Amygdala (tissue), 56 donors: ENCODE measurements around the gene TENM3.
A peak's percentile ranks its signal among the peaks of the same experiment; 100 is the strongest.

Source experiments
- DNase-seq, 56 donors: peaks; one replicate each; lab custom pipeline; 2025; lab: John Stamatoyannopoulos, UW

The TENM3 gene

DNA sequence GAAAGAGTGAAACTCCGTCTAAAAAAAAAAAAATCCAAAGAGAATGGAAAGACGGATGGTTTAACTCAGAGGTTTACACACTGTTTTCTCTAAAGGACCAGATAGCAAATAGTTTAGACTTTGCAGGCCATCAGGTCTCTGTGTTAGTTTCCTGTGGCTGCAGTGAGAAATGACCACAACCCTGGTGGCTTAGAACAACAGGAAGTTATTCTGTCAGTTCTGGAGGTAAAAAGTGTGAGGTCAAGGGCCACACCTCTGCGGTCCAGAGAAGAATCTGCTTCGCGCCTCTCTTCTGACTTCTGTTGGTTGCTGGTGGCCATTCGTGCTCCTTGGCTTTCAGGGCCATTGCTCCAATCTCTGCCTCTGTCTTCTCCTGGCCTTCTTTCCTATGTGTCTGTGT, 76.9 kb downstream of the TENM3 start:
- DNase-seq: no peak

DNA sequence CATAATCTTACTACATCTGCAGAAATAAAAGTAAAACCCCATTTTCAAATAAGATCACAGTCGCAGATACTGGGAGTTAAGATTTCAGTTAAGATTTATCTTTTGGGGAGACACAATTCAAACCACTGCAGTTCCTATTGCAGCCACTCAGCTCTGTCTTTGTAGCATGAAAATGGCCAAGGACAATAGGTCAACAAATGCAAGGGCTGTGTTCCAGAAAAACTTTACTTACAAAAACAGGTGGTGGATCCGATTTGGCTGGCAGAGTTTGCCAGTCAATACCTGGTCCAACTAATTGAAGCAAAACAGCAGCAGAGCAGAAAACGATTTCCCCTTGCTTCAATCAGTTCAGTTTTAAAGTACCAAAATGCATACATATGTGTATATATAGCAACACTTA, 77.4 kb downstream of the TENM3 start:
- no peak for DNase-seq

DNA sequence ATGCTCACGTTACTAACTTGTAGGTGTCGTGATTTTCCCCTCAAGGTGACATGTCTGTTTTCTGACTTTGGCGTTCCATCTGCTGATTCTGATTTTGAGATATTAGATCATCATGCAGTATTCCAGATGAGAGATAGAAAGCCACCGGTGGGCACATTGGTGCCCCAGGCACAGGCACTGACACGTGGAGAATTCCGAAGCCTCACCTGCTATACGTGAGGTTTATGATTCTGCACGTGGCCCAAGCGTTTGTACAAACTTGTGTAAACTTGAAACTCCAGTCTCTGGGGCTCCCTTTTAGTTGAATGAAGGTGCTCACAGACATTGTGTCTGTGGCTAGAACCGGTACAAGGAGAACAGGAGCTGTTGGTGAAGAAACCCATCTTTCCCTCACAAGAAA, 81.1 kb downstream of the TENM3 start:
- no peak for DNase-seq

GRCh38 chr4:182325397-182325796, 82.2 kb downstream of the TENM3 start:
- DNase-seq: no peak

DNA sequence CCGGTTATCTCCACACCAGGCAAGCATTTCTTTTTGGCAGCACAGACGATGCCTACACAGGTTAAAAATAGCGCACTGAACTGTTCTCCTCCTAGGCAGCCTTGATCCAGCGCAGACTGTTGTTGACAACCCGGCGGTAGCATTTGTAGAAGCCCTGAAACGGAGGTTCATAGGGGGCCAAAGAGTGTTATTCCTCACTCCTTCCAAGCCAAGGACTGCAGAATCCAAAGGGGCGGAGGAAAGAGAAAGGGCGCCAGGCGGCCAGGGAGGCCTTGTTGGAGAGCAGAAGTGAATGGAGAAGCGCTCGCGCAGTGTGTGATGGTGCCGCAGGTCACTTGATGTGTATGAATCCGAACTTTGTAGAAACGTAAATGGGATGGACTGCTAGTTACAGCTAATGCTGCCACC, 82.7 kb downstream of the TENM3 start:
- DNase-seq: peak in 1 of 56 donors; percentile 1

- no peak for DNase-seq
Measured at GRCh38 chr4:182328505-182328904, 85.3 kb downstream of the TENM3 start.

DNA sequence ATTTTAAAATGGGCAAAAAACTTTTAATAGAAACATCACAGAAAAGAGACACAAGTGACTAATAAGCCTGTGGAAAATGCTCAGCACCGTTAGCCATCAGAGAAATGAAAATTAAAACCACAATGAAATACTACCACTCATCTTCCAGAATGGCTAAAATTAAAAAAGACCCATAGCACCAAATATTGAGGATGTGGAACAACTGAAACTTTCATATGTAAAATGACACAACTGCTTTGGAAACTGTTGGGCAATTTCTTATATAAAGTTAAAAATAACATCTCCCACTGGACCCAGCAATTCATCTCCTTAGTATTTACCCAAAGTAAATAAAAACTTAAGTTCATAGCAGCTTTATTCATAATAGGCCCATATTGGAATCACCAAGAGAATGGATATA, 94.2 kb downstream of the TENM3 start:
- no peak for DNase-seq

GRCh38 chr4:182338063-182338462, 94.9 kb downstream of the TENM3 start:
- no peak for DNase-seq

DNA sequence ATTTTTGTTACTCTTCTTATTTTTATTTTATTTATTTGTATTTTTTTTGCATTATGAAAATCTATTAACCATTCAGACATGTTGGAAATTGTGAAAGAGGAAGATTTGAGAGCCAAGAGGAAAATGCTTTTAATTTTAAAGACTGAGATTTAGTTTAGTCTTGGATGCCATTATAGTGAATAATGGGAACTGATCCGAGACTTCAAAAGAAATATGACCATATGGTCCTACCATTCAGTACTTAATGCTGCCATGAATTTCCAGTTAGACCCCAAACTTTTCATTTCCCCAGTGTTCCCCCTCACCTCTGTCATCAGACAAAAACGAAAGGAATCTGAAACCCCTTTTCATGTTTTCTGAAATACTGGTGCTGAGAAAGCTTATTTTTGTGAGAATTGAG, 95.5 kb downstream of the TENM3 start:
- no peak for DNase-seq

- no peak for DNase-seq
Measured at GRCh38 chr4:182339221-182339641, 96.0 kb downstream of the TENM3 start.

- DNase-seq: no peak
Measured at GRCh38 chr4:182343453-182343852, 100.3 kb downstream of the TENM3 start.

DNA sequence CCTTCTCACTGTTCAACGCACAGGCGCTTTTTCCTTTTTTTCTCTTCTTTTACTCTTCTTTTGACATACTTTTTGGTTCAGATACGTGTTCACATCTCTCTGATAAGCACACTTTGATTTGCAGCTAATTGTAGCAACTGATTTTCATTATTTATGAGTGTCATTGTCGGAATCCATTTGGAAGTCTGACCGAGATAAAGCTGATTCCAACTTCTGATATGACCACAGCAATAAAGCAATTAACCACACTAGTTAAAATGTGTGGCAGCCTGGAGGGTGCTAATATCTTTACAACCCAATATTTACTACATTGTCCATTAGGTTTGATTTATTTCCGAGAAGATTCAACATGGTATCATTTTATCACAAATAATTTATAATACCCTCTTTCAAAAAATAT, 101.8 kb downstream of the TENM3 start:
- no peak for DNase-seq

- DNase-seq: no peak
Measured at GRCh38 chr4:182346250-182346649, 103.0 kb downstream of the TENM3 start.

GRCh38 chr4:182346675-182347375, 103.6 kb downstream of the TENM3 start:
- no peak for DNase-seq

- no peak for DNase-seq
Measured at GRCh38 chr4:182348779-182349326, 105.7 kb downstream of the TENM3 start.

DNA sequence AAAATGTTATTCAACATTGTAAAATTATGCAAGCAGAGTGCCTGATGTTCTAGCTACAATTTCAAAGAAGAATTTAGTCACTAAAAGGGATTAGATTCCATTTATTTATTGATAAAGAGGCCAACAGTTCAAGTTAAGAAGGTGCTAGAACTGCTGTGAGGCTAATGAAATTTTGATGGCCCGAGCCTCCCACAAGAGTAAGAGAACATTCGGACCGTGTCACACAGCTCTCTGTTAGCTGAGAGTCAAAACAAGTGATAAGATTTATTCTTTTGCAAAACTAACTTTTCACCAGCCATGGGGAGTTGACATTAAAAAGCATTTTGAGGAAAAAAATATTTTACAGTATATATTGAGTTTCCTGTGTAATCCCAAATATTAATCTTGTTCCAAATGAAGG, 106.8 kb downstream of the TENM3 start:
- no peak for DNase-seq

- no peak for DNase-seq
Measured at GRCh38 chr4:182351485-182351884, 108.3 kb downstream of the TENM3 start.

GRCh38 chr4:182354106-182354505, 110.9 kb downstream of the TENM3 start:
- no peak for DNase-seq

DNA sequence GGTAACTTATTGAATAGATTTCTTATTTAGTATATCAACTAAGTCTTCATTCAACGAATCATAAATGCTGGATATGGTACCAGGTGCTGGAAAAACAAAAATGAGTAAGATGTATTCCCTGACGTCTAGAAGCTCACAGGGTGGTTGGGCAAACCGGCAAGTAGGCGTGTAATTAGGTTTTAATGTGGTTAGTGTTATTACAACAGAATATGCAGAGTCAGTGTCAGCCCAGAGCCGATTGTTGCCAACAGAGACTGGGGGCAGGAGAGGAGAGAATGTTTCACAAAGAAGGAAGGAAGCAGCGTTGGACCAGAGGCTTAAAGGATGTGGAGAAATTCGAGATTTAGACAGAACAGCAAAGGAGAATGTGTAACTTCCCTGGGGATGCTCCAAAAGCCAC, 111.7 kb downstream of the TENM3 start:
- no peak for DNase-seq

DNA sequence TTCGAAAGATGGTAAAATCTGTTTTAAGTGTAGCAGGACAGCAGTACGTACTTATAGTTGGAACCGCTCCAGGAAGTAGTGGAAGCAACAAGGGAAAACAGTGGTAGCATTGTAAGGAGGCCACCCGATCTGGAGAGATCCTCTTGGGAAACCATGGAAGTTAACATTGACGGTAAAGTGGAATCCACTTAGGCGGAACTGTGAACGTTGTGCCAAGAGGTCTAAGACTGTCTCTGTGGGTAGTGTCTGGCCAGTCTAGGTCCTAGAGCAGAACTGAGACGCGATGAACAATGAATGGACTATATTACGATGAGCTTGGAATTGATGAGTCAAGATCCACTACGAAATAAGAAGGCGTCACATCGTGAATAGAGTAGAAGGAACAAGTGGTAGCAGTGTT, 124.0 kb downstream of the TENM3 start:
- DNase-seq: peak in 1 of 56 donors; percentile 12

DNA sequence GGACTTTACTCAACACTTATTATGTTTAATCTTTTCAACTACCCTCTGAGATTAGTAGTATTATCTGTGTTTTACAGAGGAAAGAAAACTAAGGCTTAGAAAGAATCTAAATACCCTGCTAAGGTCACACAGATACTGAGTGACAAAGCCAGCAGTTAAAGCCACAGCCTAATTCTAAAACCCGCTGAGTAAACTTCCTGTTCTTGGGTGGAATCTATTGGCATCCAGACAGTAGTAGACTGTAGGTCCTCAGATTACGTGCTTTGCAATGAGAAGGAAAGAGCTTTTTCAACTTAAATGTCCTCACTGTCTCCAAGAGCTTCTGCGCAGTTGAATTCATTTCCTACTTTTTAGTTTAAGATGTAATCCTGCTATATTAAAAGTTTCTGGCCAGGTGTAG, 126.0 kb downstream of the TENM3 start:
- no peak for DNase-seq

DNA sequence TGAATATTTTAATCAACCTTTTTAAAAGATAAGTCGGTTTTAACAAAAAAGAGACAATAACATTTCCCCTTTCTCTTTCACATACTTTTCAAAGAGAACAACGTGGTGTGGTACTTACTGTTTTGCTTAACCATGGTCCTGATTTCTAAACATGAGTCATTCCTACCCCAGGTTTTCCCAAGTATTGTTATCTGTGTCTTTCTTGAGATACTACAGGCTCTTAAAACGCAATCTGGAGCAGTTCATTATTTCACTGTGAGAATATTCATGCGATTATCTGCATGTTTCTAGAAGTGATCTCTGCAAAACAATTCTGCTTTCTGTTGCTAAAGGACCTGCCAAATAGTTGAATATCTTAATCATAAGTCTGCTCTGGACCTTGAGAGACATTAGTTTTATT, 127.3 kb downstream of the TENM3 start:
- no peak for DNase-seq

GRCh38 chr4:182380771-182381181, 137.6 kb downstream of the TENM3 start:
- DNase-seq: no peak
